Heart right ventricle (tissue), 16 donors: ENCODE measurements around the gene PRKD1. TPM values are rescaled to one million over a fixed set of nuclear protein-coding genes. Genes with fewer than 3 reads are reported as not detected.

Experiments used
- ATAC-seq, 8 donors: fragments of 200-7000 bp; cut with Tn5 transposase; one replicate each; pipeline ENCODE4 v1.9.1; 2020; ENCODE audit warnings: mild to moderate bottlenecking in 8 of 8, moderate library complexity in 8 of 8, moderate number of reproducible peaks in 1 of 8
- DNase-seq, 2 donors: peaks; one replicate each; pipeline ENCODE4 v3.0.0-alpha.2; 2020
- H3K27ac ChIP-seq, 10 donors: fragments of 200-600 bp; sonication (generic) in 2 of 10; one replicate each; pipeline versions ENCODE4 v1.5.0 to v1.8.0; 2020 to 2022; ENCODE audit warnings: mild to moderate bottlenecking in 3 of 10
- H3K27me3 ChIP-seq, 7 donors: fragments of 200-600 bp; one replicate each; pipeline ENCODE4 v1.8.0; 2021 to 2022; ENCODE audit warnings: mild to moderate bottlenecking in 2 of 7
- H3K36me3 ChIP-seq, 9 donors: fragments of 200-600 bp; sonication (generic) in 1 of 9; one replicate each; pipeline versions ENCODE4 v1.5.0 to v1.8.0; 2020 to 2022; ENCODE audit warnings: mild to moderate bottlenecking in 2 of 9
- H3K4me1 ChIP-seq, 9 donors: fragments of 200-600 bp; sonication (generic) in 1 of 9; one replicate each; pipeline versions ENCODE4 v1.5.0 to v1.8.0; 2020 to 2022; ENCODE audit warnings: mild to moderate bottlenecking in 4 of 9
- H3K4me3 ChIP-seq, 10 donors: fragments of 200-600 bp; sonication (generic) in 2 of 10; one replicate each; pipeline versions ENCODE4 v1.5.0 to v1.8.0; 2020 to 2022; ENCODE audit warnings: mild to moderate bottlenecking in 7 of 10, moderate library complexity in 2 of 10
- H3K9me3 ChIP-seq, 11 donors: fragments of 200-600 bp in 10 of 11; sonication (generic) in 2 of 11; one replicate each; pipeline versions ENCODE4 v1.5.0 to v1.8.0; 2013 to 2022; ENCODE audit warnings: mild to moderate bottlenecking in 2 of 11, control low read depth in 1 of 11, moderate library complexity in 1 of 11
- WGBS, 2 donors: extraction: QIAGEN DNeasy Blood & Tissue Kit; methylation state at CpG; one replicate each; pipeline ENCODE4 v1.1.7; 2013; ENCODE audit warnings: inconsistent platforms in 1 of 2; 5-methylcytosine and 5-hydroxymethylcytosine counted together
- intact Hi-C, 10 donors: fragments of 100-400 bp; cut with DNase I; formaldehyde crosslinking; loops; one replicate each; pipeline versions ENCODE4 v1.11.1 to v1.14.2; 2022
- polyA plus RNA-seq, 2 donors: library from polyadenylated mRNA; stranded (reverse); fragments of 200-250 nt; gene quantifications; one replicate each; pipeline ENCODE4 v1.2.3, GENCODE V29; 2013
- total RNA-seq, 10 donors: library from RNA; stranded (reverse); fragmentation: NEBNext Ultra II Directional in 3 of 10; extraction: Animal tissue kit (Norgen Biotek cat#: 25700) in 3 of 10; gene quantifications; one replicate each; pipeline versions ENCODE4 v1.2.1 to v1.2.4, GENCODE V29; 2021 to 2023
- TF ChIP-seq, protein P1 (sequence below), 9 donors: fragments of 200-600 bp; sonication (generic) in 2 of 9; IDR thresholded peaks; one replicate each; pipeline versions ENCODE4 v1.5.0 to v1.8.0; 2021 to 2022; ENCODE audit warnings: antibody characterized with exemption in 9 of 9, mild to moderate bottlenecking in 5 of 9, moderate library complexity in 1 of 9
- donor health status: Arrhythmogenic right ventricular cardiomyopathy.
- donor health status: ischemic (EF 13 %, LVEDD 7.1; RV severe dilation, severe dysfunction).
- donor health status: healthy with polysubstance abuse.
- donor health status: DM: no; HTN: yes; CAD: no.
- donor health status: DM: no; HTN: no; CAD: no.
- donor health status: ischemic (EF 25% LVEDD 6.9; RV normal size, moderate dysfunction).
- donor health status: ischemic (EF 25% LVEDD 5.7; RV mildly dilated, moderate dysfunction).
- donor health status: healthy.
- donor health status: DM: yes; HTN: yes; CAD: no.
- donor health status: Ischemic cardiomyopathy.
- donor health status: ischemic (EF 35%, LVEDD 5.7; RV mildly dilated, moderate dysfunction).
- donor health status: nonischemic (EF 11% LVEDD 7.7; RV severe dilation, severe dysfunction).
- donor health status: DM: yes; HTN: yes; CAD: no.
- donor health status: PGD.
- donor health status: ischemic (EF 29% LVEDD 5.4; RV normal size, mild dysfunction).
- donor health status: nonischemic (EF 23%, LVEDD 6.1; RV moderate dilation, normal function).

PRKD1 gene
- total and polyA plus RNA-seq, 12 donors: 1.7 to 4.3 (median 2.5) TPM

DNA sequence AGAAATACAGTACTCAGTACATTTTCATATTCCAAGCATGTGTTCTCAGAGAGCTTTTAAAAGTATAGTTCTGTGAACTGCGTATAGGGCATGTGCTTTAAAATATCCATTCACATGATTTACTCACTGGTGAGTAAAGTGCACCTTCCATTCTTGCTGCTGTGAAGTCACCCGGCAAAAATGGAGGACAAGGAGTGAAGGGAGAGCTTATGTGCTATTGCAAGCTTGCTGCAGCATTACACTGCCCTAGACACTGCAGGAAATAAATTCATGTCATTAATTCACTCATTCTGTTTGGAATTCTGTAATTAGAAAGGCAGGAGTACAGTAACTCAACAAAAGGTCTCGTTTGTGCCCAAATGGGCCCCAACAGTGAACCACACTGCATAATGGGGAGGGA, 347.8 kb downstream of the PRKD1 start:
- 92 to 95% methylated on average over 3 of the region's 3 CpGs for WGBS, 2 donors

DNA sequence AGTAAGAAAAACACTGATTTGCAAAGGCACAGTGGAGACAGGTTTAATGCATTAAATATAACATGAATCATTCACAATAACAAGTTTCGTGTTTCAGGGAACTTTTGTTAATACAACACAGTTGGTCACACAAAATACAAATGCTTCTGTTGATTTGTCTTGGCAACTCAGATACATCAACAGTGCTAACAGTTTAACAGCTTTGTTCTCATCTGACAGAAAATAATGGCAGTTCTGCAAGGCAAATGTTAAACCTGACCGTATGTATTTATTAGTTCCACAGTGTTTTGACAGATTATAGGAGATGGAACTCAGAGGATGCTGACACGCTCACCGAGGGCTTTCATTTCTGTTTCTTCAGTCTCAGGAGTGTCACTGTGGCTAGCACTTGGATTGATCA, 350.7 kb downstream of the PRKD1 start:
- ATAC-seq (no peak), DNase-seq (no peak)
- no peak overlapping the region for H3K4me3 ChIP-seq
- WGBS, 2 donors: 96% methylated on average over 4 of the region's 4 CpGs
- peaks cover 0 to 13% (median 0%) of the 10 kb centered on the region in 11 donors for H3K9me3 ChIP-seq
- TF ChIP-seq, protein P1, sequence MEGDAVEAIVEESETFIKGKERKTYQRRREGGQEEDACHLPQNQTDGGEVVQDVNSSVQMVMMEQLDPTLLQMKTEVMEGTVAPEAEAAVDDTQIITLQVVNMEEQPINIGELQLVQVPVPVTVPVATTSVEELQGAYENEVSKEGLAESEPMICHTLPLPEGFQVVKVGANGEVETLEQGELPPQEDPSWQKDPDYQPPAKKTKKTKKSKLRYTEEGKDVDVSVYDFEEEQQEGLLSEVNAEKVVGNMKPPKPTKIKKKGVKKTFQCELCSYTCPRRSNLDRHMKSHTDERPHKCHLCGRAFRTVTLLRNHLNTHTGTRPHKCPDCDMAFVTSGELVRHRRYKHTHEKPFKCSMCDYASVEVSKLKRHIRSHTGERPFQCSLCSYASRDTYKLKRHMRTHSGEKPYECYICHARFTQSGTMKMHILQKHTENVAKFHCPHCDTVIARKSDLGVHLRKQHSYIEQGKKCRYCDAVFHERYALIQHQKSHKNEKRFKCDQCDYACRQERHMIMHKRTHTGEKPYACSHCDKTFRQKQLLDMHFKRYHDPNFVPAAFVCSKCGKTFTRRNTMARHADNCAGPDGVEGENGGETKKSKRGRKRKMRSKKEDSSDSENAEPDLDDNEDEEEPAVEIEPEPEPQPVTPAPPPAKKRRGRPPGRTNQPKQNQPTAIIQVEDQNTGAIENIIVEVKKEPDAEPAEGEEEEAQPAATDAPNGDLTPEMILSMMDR (IDR thresholded peaks at IDR 0.05): no peak
- no peaks in the 10 kb centered on the region for H3K27me3 ChIP-seq
- H3K36me3 ChIP-seq: peaks cover 0 to 15% (median 0%) of the 10 kb centered on the region in 9 donors
- intact Hi-C loops: no loop called here
- H3K27ac ChIP-seq: no peak overlapping the region
- no peaks in the 10 kb centered on the region for H3K4me1 ChIP-seq

More for the DNA sequence above, 347.8 kb downstream of the PRKD1 start:
- intact Hi-C loops: no loop called here
- no peak for ATAC-seq
- Histone ChIP-seq H3K4me1 (peaks cover 0 to 4% (median 0%) of the 10 kb centered on the region in 9 donors), H3K9me3 (no peaks in the 10 kb centered on the region), H3K36me3 (peaks cover 0 to 15% (median 0%) of the 10 kb centered on the region in 9 donors), H3K27me3 (no peaks in the 10 kb centered on the region), H3K4me3 (no peak overlapping the region), H3K27ac (no peak overlapping the region)
- DNase-seq: no peak
- TF ChIP-seq, protein P1 (IDR thresholded peaks at IDR 0.05): no peak

DNA sequence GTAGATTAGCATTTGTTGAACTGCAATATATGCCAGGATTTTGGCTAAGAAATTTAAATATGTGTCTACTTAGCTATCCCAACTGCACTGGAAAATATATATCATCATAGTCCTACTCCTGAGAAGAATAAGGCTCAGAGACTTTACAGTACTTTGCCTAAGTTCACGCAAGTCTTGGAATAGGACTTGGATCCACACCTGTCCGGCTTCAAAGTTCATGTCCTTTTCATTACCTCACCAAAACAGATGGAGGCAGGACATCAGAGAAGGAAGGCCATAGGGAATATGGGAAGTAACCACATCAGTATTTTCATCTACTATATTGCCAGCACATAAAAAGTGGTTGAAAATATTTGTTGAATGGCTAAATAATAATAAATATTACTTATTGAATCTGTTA, 358.5 kb downstream of the PRKD1 start:
- Histone ChIP-seq H3K27me3 (no peaks in the 10 kb centered on the region), H3K4me3 (no peak overlapping the region), H3K27ac (no peak overlapping the region), H3K4me1 (no peaks in the 10 kb centered on the region), H3K9me3 (peaks cover 0 to 36% (median 9%) of the 10 kb centered on the region in 11 donors), H3K36me3 (no peaks in the 10 kb centered on the region)
- no peak for ATAC-seq
- DNase-seq: no peak
- intact Hi-C loops: no loop called here
- TF ChIP-seq, protein P1 (IDR thresholded peaks at IDR 0.05): no peak
- 97 to 98% methylated on average over 2 of the region's 2 CpGs for WGBS, 2 donors

DNA sequence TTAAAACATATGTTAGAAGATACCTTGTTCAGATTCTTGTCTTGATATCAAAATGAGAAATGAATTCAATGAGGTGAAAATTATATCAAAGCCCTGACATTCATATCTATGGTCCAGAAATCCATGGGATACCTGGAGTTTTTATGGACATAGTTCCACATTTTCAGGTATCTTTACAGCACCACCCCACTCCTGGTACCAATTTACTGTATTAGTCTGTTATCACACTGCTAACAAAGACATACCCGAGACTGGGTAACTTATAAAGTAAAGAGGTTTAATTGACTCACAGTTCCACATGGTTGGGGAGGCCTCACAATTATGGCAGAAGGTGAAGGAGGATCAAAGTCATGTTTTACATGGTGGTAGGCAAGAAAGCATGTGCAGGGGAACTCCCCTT, 361.5 kb downstream of the PRKD1 start:
- intact Hi-C loops: no loop called here
- Histone ChIP-seq H3K4me1 (no peaks in the 10 kb centered on the region), H3K4me3 (no peak overlapping the region), H3K36me3 (no peaks in the 10 kb centered on the region), H3K27me3 (no peaks in the 10 kb centered on the region), H3K27ac (no peak overlapping the region), H3K9me3 (peaks cover 0 to 30% (median 9%) of the 10 kb centered on the region in 11 donors)
- WGBS, 2 donors: 64 to 68% methylated on average over 1 of the region's 1 CpG
- TF ChIP-seq, protein P1 (IDR thresholded peaks at IDR 0.05): no peak
- ATAC-seq: no peak
- no peak for DNase-seq
